ENCODE data around the gene HSD3B1. TPM values are rescaled to one million over a fixed set of nuclear protein-coding genes. Genes with fewer than 3 reads are reported as not detected.
"Not testable (repeated sequence)": the region's sequence is repeated elsewhere in the genome, so short reads cannot be mapped to it uniquely, and the experiment has no call there.

The HSD3B1 gene
- total RNA-seq, 6 donors from 2014 or later = not detected

DNA sequence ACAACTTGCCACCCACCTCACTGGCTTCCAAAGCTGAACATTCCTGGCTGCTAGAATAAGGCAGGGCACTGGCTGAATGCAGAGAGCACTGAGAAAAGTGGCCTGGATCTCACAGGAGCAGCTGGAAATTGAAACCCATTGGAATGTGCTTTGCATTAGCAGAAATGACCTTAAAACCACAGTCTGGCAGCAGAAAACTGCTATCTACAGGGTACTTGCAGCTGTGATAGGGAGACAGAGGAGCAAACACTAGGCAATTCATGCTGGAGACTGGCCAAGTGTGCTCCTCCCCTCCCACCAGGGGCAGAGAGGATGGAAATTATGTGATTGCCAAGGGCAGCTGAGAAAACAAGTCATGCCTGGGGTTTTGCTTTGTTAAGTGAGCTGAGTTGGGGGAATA lies 47.2 kb downstream of the HSD3B1 start:
- H3K27me3 ChIP-seq = no peaks in the 10 kb centered on the region
- no peak overlapping the region for H3K4me3 ChIP-seq
- H3K4me1 ChIP-seq = peaks cover 0 to 10% (median 0%) of the 10 kb centered on the region in 4 donors
- TF ChIP-seq CTCF (IDR thresholded peaks at IDR 0.05) = no peak
- no peak for TF ChIP-seq POLR2AphosphoS5 (IDR thresholded peaks at IDR 0.05)
- no peak for TF ChIP-seq POLR2A (IDR thresholded peaks at IDR 0.05)
- no peak overlapping the region for H3K27ac ChIP-seq
- H3K9me3 ChIP-seq = no peaks in the 10 kb centered on the region
- ATAC-seq (ENCODE audit: low FRiP score in 2 of 2) = peak in 1 of 2 donors; percentile 78
- no peaks in the 10 kb centered on the region for H3K36me3 ChIP-seq
- DNase-seq = no peak

DNA sequence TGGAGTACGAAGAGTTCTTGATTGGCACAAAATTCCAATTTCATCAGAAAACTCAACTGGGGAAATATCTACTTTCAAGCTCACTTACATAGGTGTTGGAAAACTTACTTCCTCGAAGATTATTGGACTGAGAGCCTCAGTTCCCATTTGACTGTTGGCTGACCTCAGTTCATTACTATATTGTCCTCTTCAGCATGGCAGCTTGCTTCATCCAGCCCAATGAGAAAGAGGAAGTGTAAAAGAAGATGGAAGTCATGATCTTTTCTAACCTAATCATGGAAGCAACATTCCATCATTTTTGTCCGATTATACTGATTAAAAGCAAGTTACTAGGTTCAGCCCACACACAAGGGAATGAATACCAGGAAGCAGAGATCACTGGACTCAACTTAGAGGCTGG lies 49.4 kb downstream of the HSD3B1 start:
- no peaks in the 10 kb centered on the region for H3K9me3 ChIP-seq
- H3K27me3 ChIP-seq = no peaks in the 10 kb centered on the region
- H3K4me1 ChIP-seq = peaks cover 0 to 10% (median 0%) of the 10 kb centered on the region in 4 donors
- no peak overlapping the region for H3K4me3 ChIP-seq
- 78 to 85% methylated on average over 3 of the region's 3 CpGs for WGBS, 2 donors
- TF ChIP-seq POLR2A (IDR thresholded peaks at IDR 0.05) = no peak
- TF ChIP-seq CTCF (IDR thresholded peaks at IDR 0.05) = no peak
- no peak for TF ChIP-seq EP300 (IDR thresholded peaks at IDR 0.05)
- no peak for TF ChIP-seq POLR2AphosphoS5 (IDR thresholded peaks at IDR 0.05)
- ATAC-seq (ENCODE audit: low FRiP score in 2 of 2) (no peak), DNase-seq (no peak)
- no peak overlapping the region for H3K27ac ChIP-seq
- no peaks in the 10 kb centered on the region for H3K36me3 ChIP-seq

GRCh38 chr1:119560402-119560801 lies 53.4 kb downstream of the HSD3B1 start:
- H3K27me3 ChIP-seq; H3K36me3 ChIP-seq; H3K27ac ChIP-seq; ATAC-seq (ENCODE audit: low FRiP score in 2 of 2); H3K9me3 ChIP-seq; DNase-seq; H3K4me3 ChIP-seq; H3K4me1 ChIP-seq: not testable (repeated sequence)
- 88 to 92% methylated on average over 3 of the region's 3 CpGs for WGBS, 2 donors

GRCh38 chr1:119564548-119564947 lies 57.5 kb downstream of the HSD3B1 start:
- Histone ChIP-seq H3K9me3 (no peaks in the 10 kb centered on the region), H3K4me3 (no peak overlapping the region), H3K4me1 (peaks cover 6 to 7% (median 7%) of the 10 kb centered on the region in 4 donors), H3K27me3 (no peaks in the 10 kb centered on the region), H3K27ac (no peak overlapping the region), H3K36me3 (no peaks in the 10 kb centered on the region)
- no peak for ATAC-seq (ENCODE audit: low FRiP score in 2 of 2)
- WGBS, 2 donors = 71% methylated on average over 3 of the region's 3 CpGs
- DNase-seq = no peak
- TF ChIP-seq CTCF (IDR thresholded peaks at IDR 0.05) (no peak), EP300 (IDR thresholded peaks at IDR 0.05) (no peak), POLR2A (IDR thresholded peaks at IDR 0.05) (no peak), POLR2AphosphoS5 (IDR thresholded peaks at IDR 0.05) (no peak)

Other genes starting within 250 kb of the HSD3B1 start
- gene HAO2, start 138.4 kb upstream of the HSD3B1 start, total RNA-seq = 1 to 10 TPM in 1 of 6 donors, under 1 TPM in 1, not detected in 4; 0.30 to 1.0 TPM
- 1 to 10 TPM in 2 of 6 donors, not detected in 4; 2.1 TPM for gene HSD3B2, start 92.1 kb upstream of the HSD3B1 start, total RNA-seq
- gene ZNF697, start 141.1 kb downstream of the HSD3B1 start, total RNA-seq = 10 to 100 TPM in 1 of 6 donors, 1 to 10 TPM in 5; 4.4 to 10.3 (median 8.0) TPM
- gene PHGDH, start 204.7 kb downstream of the HSD3B1 start, total RNA-seq = 10 to 100 TPM; 12.4 to 60.8 (median 21.7) TPM

Data from upper lobe of left lung (tissue), 6 donors.